Measurements from ENCODE around the gene SLC12A8. TPM values are rescaled to one million over a fixed set of nuclear protein-coding genes. Genes with fewer than 3 reads are reported as not detected.

The SLC12A8 gene
- total RNA-seq, 1 experiment from 2014 or later: 13.0 TPM

DNA sequence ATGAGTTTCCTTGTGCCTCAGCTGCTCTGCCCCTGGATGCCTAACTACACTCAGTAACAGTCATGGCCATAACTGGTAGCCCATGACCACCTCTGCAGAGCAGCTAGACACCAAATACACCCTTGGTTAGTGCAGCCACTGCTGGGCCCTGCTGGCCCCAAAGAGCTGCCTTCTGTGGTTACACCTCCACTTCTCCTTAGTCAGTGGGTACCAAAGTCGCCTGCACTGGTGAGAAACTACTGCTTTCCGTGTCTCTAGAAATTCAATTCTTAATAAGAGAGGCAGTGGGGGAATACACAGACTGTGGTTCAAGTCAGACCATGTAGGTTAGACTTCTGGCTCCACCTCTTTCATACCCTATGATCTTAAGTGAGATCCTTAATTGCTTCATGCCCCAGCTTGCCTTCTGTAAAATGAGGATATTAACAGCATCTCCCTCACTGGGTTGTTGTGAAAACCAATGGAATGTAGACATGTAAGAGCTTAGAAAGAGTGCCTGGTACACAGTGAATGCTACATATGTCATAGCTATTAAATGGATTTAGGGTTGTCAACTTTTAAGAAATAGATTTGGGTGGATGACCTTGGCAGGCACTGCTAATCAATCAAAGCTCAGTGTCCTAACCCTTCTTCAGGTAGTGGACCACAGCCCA is 174.9 kb downstream of the SLC12A8 start:
- no TSS peak for BruUV-seq (replicated peaks)
- no peaks in the 10 kb centered on the region for H3K27me3 Mint-ChIP-seq (ENCODE audit: insufficient read depth, unreplicated experiment)
- intact Hi-C loops (cut with micrococcal nuclease): no loop called here
- no peak for DNase-seq (ENCODE audit: unreplicated experiment)
- H3K9me3 Mint-ChIP-seq (ENCODE audit: unreplicated experiment): no peaks in the 10 kb centered on the region
- TF ChIP-seq, protein P1, sequence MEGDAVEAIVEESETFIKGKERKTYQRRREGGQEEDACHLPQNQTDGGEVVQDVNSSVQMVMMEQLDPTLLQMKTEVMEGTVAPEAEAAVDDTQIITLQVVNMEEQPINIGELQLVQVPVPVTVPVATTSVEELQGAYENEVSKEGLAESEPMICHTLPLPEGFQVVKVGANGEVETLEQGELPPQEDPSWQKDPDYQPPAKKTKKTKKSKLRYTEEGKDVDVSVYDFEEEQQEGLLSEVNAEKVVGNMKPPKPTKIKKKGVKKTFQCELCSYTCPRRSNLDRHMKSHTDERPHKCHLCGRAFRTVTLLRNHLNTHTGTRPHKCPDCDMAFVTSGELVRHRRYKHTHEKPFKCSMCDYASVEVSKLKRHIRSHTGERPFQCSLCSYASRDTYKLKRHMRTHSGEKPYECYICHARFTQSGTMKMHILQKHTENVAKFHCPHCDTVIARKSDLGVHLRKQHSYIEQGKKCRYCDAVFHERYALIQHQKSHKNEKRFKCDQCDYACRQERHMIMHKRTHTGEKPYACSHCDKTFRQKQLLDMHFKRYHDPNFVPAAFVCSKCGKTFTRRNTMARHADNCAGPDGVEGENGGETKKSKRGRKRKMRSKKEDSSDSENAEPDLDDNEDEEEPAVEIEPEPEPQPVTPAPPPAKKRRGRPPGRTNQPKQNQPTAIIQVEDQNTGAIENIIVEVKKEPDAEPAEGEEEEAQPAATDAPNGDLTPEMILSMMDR (IDR thresholded peaks at IDR 0.05; ENCODE audit: unreplicated experiment): no peak
- H3K4me1 Mint-ChIP-seq (ENCODE audit: insufficient read depth, unreplicated experiment): no peaks in the 10 kb centered on the region
- H3K4me3 Mint-ChIP-seq (ENCODE audit: unreplicated experiment): no peak overlapping the region
- ChIA-PET POLR2A (interaction anchor here (0.7 to 1.0 kb wide), 2 partner anchors 21 to 53 kb away, joined by 3 read pairs; no protein-coding TSS in a partner anchor), CTCF (interaction anchor here (0.5 kb wide), 1 partner anchor 18 kb away, joined by 4 read pairs; the partner anchor contains the start of gene HEG1)
- no peaks in the 10 kb centered on the region for H3K36me3 Mint-ChIP-seq (ENCODE audit: insufficient read depth, unreplicated experiment)
- no peak overlapping the region for H3K27ac Mint-ChIP-seq (ENCODE audit: low read depth, unreplicated experiment)

DNA sequence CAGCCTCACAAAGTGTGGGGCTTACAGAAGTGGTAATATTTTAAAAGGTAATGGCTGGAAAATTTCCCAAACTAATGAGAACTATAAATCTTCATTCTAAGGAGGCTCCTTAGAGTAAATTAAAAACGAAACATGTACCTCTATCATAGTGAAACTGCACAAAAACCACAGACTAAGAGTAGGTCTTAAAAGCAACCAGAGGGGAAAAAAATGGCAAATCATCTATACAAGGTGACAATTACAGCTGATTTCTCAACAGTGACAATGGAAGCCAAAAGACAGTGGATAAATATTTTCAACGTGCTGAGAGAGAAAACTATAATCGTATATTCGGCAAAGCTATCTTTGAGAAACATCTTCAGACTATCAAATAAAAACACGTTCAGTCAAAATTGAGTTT is 177.3 kb downstream of the SLC12A8 start:
- CTCF ChIA-PET: no interaction called here
- TF ChIP-seq, protein P1 (IDR thresholded peaks at IDR 0.05; ENCODE audit: unreplicated experiment): no peak

DNA sequence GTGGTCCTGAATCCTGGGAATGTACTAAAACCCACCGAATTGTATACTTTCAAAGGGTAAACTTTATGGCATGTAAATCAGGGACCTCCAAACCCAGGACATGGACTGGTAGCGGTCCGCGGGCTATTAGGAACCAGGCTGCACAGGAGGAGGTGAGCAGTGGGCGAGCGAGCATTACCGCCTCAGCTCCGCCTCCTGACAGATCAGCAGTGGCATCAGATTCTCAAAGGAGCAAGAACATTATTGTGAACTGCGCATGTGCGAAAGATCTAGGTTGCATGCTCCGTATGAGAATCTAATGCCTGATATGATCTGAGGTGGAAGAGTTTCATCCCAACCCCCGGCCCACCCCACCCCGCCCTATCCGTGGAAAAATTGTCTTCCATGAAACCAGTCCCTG is 178.9 kb downstream of the SLC12A8 start:
- TF ChIP-seq, protein P1 (IDR thresholded peaks at IDR 0.05; ENCODE audit: unreplicated experiment): no peak
- intact Hi-C loops (cut with micrococcal nuclease): no loop called here
- no TSS peak for BruUV-seq (replicated peaks)
- no peak overlapping the region for H3K4me3 Mint-ChIP-seq (ENCODE audit: unreplicated experiment)
- ChIA-PET CTCF (no interaction called here), POLR2A (interaction anchor here (1.3 kb wide), 1 partner anchor 11 kb away, joined by 3 read pairs; no protein-coding TSS in a partner anchor)
- H3K4me1 Mint-ChIP-seq (ENCODE audit: insufficient read depth, unreplicated experiment): no peaks in the 10 kb centered on the region
- H3K36me3 Mint-ChIP-seq (ENCODE audit: insufficient read depth, unreplicated experiment): no peaks in the 10 kb centered on the region
- H3K27ac Mint-ChIP-seq (ENCODE audit: low read depth, unreplicated experiment): no peak overlapping the region
- no peaks in the 10 kb centered on the region for H3K9me3 Mint-ChIP-seq (ENCODE audit: unreplicated experiment)
- no peak for DNase-seq (ENCODE audit: unreplicated experiment)
- no peaks in the 10 kb centered on the region for H3K27me3 Mint-ChIP-seq (ENCODE audit: insufficient read depth, unreplicated experiment)

More for the DNA sequence above, 177.3 kb downstream of the SLC12A8 start:
- Mint-ChIP-seq H3K27me3 (ENCODE audit: insufficient read depth, unreplicated experiment) (no peaks in the 10 kb centered on the region), H3K9me3 (ENCODE audit: unreplicated experiment) (no peaks in the 10 kb centered on the region), H3K36me3 (ENCODE audit: insufficient read depth, unreplicated experiment) (no peaks in the 10 kb centered on the region), H3K4me3 (ENCODE audit: unreplicated experiment) (no peak overlapping the region), H3K27ac (ENCODE audit: low read depth, unreplicated experiment) (no peak overlapping the region), H3K4me1 (ENCODE audit: insufficient read depth, unreplicated experiment) (no peaks in the 10 kb centered on the region)
- intact Hi-C loops (cut with micrococcal nuclease): no loop called here
- DNase-seq (ENCODE audit: unreplicated experiment): no peak
- POLR2A ChIA-PET: no interaction called here
- BruUV-seq (replicated peaks): no TSS peak

DNA sequence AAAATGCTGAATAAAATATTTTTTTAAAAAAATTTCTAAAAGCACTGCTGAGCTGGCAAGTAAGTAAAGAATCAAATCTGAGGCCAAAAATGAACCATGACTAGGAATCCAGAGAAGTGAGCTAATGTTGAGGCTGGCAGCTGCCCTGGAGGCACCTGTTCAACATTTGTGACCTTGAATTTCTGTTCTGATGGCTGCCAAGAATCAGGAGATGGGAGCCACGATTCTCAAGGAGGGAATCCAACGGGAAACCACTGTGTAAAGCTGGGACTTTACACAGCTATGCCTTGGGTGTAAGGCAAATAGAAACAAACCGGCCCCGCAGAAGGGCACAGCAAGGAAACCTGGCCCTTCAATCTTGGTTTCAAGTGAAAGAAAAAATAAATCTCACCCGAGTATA is 179.4 kb downstream of the SLC12A8 start:
- Mint-ChIP-seq H3K4me3 (ENCODE audit: unreplicated experiment) (no peak overlapping the region), H3K9me3 (ENCODE audit: unreplicated experiment) (no peaks in the 10 kb centered on the region), H3K27me3 (ENCODE audit: insufficient read depth, unreplicated experiment) (no peaks in the 10 kb centered on the region), H3K4me1 (ENCODE audit: insufficient read depth, unreplicated experiment) (no peaks in the 10 kb centered on the region), H3K36me3 (ENCODE audit: insufficient read depth, unreplicated experiment) (no peaks in the 10 kb centered on the region), H3K27ac (ENCODE audit: low read depth, unreplicated experiment) (no peak overlapping the region)
- no peak for DNase-seq (ENCODE audit: unreplicated experiment)
- intact Hi-C loops (cut with micrococcal nuclease): no loop called here
- TF ChIP-seq, protein P1 (IDR thresholded peaks at IDR 0.05; ENCODE audit: unreplicated experiment): no peak
- CTCF ChIA-PET: interaction anchor here (0.7 kb wide), 1 partner anchor 1070 kb away, joined by 3 read pairs; no protein-coding TSS in a partner anchor
- POLR2A ChIA-PET: interaction anchor here (0.7 to 1.3 kb wide), 2 partner anchors 9 to 12 kb away, joined by 3 read pairs; no protein-coding TSS in a partner anchor
- no TSS peak for BruUV-seq (replicated peaks)
